Left cardiac atrium (tissue), 4 donors: ENCODE results near the gene SDCCAG8. TPM values are rescaled to one million over a fixed set of nuclear protein-coding genes. Genes with fewer than 3 reads are reported as not detected.

ENCODE experiments used
- ATAC-seq, 2 donors: fragments of 200-7000 bp; cut with Tn5 transposase; one replicate each; pipeline ENCODE4 v1.9.1; 2020; ENCODE audit warnings: mild to moderate bottlenecking in 2 of 2, moderate library complexity in 2 of 2
- DNase-seq: peaks from one replicate; pipeline ENCODE4 v3.0.0-alpha.2; 2020
- intact Hi-C, 2 donors: fragments of 100-400 bp; cut with DNase I; formaldehyde crosslinking; loops; one replicate each; pipeline versions ENCODE4 v1.14.1 to v1.15.1; 2022 to 2023
- total RNA-seq, 2 donors: library from RNA; stranded (reverse); fragmentation: NEBNext Ultra II Directional; extraction: Animal tissue kit (Norgen Biotek cat#: 25700); gene quantifications; one replicate each; pipeline ENCODE4 v1.2.1, GENCODE V29; 2021
- donor health status: DM: no; HTN: yes; CAD: no.
- donor health status: DM: no; HTN: yes; CAD: no; lungs with severe emphysema.
- donor health status: DM: yes; HTN: yes; CAD: no.
- donor health status: Dilated cardiomyopathy.

The SDCCAG8 gene
- total RNA-seq, 2 donors from 2014 or later: 22.5 to 23.8 TPM

GRCh38 chr1:243488459-243489157 lies 232.8 kb downstream of the SDCCAG8 start:
- intact Hi-C loops: no loop called here
- ATAC-seq (no peak), DNase-seq (no peak)

GRCh38 chr1:243489158-243489527 lies 233.3 kb downstream of the SDCCAG8 start:
- intact Hi-C loops: no loop called here

GRCh38 chr1:243489681-243490546 lies 234.1 kb downstream of the SDCCAG8 start:
- intact Hi-C loops: no loop called here

More at GRCh38 chr1:243489158-243489527, 233.3 kb downstream of the SDCCAG8 start:
- DNase-seq (no peak), ATAC-seq (no peak)

GRCh38 chr1:243490748-243491686 lies 235.2 kb downstream of the SDCCAG8 start:
- DNase-seq (no peak), ATAC-seq (no peak)
- intact Hi-C loops: no loop called here

More at GRCh38 chr1:243489681-243490546, 234.1 kb downstream of the SDCCAG8 start:
- DNase-seq: no peak
- no peak for ATAC-seq

- ATAC-seq (no peak), DNase-seq (no peak)
- intact Hi-C loops: no loop called here
Observed at GRCh38 chr1:243493156-243494129, 237.6 kb downstream of the SDCCAG8 start.

GRCh38 chr1:243494741-243495431 lies 239.0 kb downstream of the SDCCAG8 start:
- no peak for ATAC-seq
- intact Hi-C loops: no loop called here
- no peak for DNase-seq

GRCh38 chr1:243495442-243496186 lies 239.8 kb downstream of the SDCCAG8 start:
- intact Hi-C loops: no loop called here
- ATAC-seq (peak; percentile 59 to 70), DNase-seq (no peak)

- intact Hi-C loops: no loop called here
- ATAC-seq (peak; percentile 51 to 56), DNase-seq (peak; percentile 50)
Observed at GRCh38 chr1:243496187-243496646, 240.4 kb downstream of the SDCCAG8 start.

- no peak for ATAC-seq
- intact Hi-C loops: no loop called here
Observed at GRCh38 chr1:243496806-243497205, 241.0 kb downstream of the SDCCAG8 start.

GRCh38 chr1:243497939-243498681 lies 242.3 kb downstream of the SDCCAG8 start:
- DNase-seq (no peak), ATAC-seq (no peak)

More at GRCh38 chr1:243496806-243497205, 241.0 kb downstream of the SDCCAG8 start:
- no peak for DNase-seq

GRCh38 chr1:243499248-243499647 lies 243.4 kb downstream of the SDCCAG8 start:
- no peak for DNase-seq
- ATAC-seq: no peak
- intact Hi-C loops: no loop called here

More at GRCh38 chr1:243497939-243498681, 242.3 kb downstream of the SDCCAG8 start:
- intact Hi-C loops: no loop called here

GRCh38 chr1:243499711-243500110 lies 243.9 kb downstream of the SDCCAG8 start:
- DNase-seq: no peak
- intact Hi-C loops: no loop called here
- ATAC-seq: no peak

- ATAC-seq (no peak), DNase-seq (no peak)
- intact Hi-C loops: no loop called here
Observed at GRCh38 chr1:243500512-243500911, 244.7 kb downstream of the SDCCAG8 start.

GRCh38 chr1:243501002-243501401 lies 245.2 kb downstream of the SDCCAG8 start:
- intact Hi-C loops: no loop called here
- DNase-seq (no peak), ATAC-seq (peak in 1 of 2 donors; percentile 67)

- DNase-seq (no peak), ATAC-seq (no peak)
- intact Hi-C loops: no loop called here
Observed at GRCh38 chr1:243503155-243503554, 247.3 kb downstream of the SDCCAG8 start.
